ENCODE results near the gene FGF14.

- TF ChIP-seq SUZ12 (IDR thresholded peaks at IDR 0.05; ENCODE audit: extremely low read depth, insufficient read depth, insufficient read length) (no peak), ZNF274 (IDR thresholded peaks at IDR 0.05; ENCODE audit: low read depth, low read length) (no peak), YY1 (IDR thresholded peaks at IDR 0.05; ENCODE audit: insufficient read depth, insufficient read length) (no peak)
Observed at GRCh38 chr13:102197193-102197592, 204.7 kb downstream of the FGF14 start.
